HG02642 (cell line): ENCODE data around the gene KRT77.
"Not testable (repeated sequence)": the region's sequence is repeated elsewhere in the genome, so short reads cannot be mapped to it uniquely, and the experiment has no call there.

Experiments used
- ATAC-seq: cut with Tn5 transposase; IDR thresholded peaks from one replicate; pipeline ENCODE4 v1.9.1; 2021; ENCODE audit warnings: mild to moderate bottlenecking; ENCODE audit not compliant: unreplicated experiment, poor library complexity

KRT77 gene

DNA sequence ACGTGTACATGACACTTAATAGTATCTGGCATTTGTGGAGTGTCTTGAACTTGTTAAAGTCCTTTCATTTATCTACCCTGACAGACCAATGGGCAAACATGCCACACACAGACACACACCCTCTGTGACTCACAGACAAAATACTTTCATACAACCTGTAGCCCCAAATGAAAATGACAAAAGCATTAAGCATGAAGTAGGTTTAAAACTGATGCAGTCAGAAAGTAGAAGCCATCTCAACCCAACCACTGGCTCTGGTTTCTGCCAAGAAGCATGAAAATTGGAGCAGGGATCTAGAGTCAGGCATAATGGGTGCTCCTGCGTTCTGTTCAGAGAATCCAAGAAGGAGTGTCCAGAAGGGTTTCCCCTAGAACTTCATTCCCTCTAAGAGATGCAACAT lies 23.1 kb upstream of the KRT77 start:
- ATAC-seq: no peak

DNA sequence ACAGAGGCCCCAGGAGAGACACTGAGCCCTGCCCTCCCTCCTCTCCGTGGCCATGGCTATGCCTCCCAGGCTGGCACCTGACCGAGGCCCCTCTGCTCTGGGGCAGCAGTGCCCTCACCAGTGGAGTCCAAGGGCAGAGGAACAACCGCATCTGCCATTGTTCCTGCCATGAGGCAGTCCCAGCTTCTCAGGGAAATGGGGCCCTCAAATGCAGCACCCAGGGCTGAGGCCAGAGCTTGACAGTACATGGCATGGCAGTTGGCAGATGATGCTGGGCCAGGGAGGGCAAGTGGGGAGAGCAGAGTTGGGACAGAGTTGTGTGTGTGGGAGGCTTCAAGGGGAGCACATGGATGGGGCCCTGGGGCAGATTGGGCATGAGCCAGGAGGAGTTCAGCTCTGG lies 21.1 kb upstream of the KRT77 start:
- ATAC-seq: no peak

DNA sequence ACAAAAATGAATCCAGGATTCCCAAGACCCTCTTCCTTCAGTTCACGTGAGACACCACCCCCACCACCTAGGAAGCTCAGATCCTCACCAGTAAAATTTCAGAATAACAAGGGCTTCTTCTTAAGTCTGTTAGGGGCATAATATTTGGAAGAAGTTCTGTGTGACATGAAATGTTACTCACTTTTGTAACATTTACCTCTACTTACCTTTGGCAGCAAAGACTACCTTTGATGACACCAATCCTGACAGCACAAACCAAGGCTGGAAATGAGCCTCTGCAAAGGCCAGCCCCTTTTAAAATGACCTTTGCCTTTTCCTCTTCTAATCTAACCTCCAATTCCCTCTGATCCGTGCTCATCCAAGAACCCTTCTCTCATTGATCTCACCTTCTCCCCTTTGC lies 19.4 kb upstream of the KRT77 start:
- ATAC-seq: no peak

DNA sequence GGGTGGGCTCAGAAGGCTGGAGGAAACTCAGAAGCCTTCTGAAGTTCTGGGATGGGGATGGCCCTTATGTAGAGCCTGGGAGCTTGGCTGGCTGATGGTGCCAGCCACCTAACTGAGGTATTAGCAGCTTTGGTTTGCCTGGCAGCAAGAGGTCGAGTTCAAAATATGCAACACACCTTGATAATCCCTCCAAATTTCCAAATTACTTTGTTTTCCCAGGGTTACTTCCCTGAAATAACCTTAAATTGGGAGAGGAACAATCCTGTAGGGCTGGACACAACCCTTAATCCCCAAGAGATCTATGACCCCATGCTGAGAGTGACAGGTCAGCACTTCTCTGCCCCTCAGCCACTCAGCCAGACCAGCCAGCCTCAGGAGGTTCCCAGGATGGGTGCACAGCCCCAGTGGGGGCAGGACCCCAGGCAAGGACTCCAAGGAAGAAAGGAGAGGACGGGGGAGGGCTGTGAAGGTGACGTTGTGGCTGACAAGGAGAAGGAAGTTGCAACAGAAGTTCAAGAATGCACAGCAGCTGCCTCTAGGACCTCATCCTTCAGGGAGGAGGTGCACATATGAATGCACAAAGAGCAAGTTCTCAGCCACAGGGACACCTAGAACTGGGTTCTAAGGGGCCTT lies 18.6 kb upstream of the KRT77 start:
- ATAC-seq: no peak

DNA sequence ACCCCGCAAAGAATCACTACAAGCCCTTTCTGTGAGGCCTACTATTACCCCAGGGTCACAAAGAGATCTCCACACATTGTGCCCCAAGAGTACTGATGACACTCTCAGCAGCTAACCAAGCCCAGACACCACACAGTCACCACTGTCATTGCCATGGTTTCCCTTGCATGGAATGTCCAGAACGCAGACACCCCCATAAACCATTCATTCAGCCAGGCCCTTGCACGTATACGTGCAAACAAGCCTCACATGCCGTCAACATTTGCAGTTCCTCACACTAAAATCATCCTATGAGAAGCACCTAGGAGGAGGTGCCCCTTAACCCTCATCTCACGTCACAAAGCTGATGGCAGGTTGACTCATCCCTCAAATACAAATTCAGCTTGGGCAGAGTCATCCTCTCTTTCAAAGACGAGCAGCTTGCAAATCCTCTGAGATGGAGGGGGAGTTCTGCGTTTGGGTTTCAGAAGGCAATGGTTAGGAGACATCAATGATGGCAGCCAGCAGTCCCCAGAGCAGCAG lies 17.1 kb upstream of the KRT77 start:
- no peak for ATAC-seq

DNA sequence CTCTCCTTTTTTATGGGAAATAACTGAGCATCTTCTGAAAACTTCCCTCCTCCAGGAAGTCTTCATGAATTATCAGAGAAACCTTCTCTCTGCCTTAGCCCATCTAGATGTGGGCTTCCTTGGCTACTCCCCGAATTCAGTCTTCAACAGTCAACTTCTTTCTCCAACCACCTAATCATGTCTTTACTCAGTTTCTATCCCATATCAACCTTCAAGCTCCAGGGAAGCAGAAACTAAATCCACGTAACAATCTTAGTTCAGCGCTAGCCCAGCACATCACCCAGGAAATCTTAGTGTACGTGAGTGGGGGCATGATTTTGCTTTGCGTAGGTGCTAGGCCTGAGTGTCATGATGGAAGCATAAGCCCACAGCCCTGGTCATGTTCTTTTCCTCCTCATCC lies 12.7 kb upstream of the KRT77 start:
- ATAC-seq: no peak

DNA sequence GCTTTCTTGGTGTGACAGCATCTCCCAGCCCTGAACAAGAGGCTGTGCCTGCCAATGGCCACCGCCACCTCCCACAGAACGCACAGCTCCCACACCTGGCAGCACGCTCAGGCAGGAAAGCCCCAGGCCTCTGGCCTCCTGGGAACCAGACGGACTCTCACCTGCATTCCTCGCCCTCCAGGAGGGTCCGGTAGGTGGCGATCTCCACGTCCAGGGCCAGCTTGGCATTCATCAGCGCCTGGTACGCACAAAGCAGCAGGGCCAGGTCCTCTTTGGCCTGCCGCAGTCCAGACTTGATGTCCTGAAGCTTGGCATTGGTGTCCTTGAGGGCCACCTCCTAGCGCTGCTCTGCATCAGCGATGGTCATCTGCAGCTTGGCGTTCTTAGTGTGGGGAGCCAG lies 12.1 kb upstream of the KRT77 start:
- no peak for ATAC-seq

DNA sequence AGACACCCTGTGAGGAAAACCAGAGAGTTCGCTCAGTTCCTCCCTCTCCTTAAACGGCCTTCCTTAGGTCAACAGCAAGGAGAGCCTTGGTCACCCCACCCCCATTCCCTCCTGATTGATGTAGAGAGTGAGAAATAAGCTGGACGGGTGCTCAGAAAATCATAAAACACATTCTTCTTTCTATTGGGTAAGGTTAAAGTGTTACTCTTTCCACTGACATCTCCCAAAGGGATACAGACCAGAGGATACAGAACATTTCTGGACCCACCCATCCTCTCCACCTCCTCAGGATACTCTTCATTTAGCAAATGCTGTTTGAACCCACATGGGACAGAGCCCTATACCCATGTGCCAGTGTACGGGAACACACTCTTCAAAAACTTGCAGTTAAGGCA lies 11.6 kb upstream of the KRT77 start:
- ATAC-seq: no peak

DNA sequence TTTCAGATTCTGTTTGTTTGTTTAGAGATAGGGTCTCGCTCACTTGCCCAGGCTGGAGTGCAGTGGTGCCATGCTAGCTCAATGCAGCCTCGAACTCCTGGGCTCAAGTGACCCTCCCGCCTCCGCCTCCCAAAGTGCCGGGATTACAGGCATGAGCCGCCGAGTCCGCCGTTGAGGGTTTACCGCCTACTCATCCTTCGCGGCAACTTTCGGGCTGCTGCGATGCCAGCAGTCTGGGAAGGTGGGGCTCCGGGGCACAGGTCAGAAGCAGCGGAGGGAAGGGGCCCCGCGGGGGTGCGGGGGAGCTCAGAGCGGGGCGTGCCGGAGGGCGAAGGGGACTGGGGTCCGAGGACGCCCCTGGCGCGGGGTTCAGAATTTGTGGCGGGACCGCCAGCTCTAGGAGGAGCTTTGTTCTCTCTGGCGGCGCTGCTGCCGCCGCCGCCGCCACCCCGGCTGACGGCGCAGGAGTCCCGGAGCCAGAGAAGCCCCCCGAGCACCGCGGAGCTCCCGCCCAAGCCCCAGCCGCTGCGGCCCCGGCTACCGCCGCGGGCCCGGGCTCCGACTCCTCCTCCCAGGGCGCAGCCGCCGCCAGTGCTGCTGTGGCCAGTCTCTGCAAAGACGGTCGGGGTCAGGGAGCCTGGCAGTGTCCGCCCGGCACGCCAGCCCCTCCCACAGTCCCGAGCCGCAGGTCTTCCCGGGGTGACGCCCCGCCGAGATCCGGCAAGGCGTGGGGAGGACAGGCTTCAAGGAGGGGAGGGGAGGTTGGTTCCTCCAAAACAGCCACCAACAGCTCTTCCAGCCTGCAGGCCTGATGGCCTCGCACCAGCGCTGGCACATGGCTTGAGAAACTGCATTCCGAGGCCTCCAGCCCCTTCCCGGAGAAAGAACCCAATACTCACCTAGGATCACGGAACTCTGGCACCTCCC lies 10.9 kb upstream of the KRT77 start:
- no peak for ATAC-seq

DNA sequence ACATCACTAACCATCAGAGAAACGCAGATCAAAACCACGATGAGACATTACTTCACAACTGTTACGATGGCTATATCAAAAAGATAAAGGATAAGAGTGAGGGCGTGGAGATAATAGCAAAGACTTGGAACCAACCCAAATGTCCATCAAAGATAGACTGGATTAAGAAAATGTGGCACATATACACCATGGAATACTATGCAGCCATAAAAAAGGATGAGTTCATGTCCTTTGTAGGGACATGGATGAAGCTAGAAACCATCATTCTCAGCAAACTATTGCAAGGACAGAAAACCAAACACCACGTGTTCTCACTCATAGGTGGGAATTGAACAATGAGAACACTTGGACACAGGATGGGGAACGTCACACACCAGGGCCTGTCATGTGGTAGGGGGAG lies 8.8 kb upstream of the KRT77 start:
- not testable (repeated sequence) for ATAC-seq

DNA sequence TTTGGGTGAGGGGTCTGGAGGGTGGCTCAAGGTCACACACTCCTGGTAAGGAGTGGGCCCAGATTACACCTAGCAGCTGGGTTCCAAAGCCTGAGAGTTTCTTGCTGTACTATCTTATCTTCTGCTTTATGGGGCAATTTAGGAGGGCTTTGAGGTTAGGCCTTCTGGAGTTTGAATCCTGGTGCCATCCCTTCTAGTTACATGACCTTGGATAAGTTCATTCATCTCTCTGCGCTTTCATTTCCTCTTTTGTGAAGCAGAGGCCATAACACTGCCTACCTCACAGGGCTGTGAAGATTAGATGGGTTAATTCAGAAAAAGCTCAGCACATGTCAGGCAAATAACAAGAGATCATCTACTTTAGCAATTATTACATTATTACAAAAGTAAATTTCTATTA lies 7.4 kb upstream of the KRT77 start:
- no peak for ATAC-seq

DNA sequence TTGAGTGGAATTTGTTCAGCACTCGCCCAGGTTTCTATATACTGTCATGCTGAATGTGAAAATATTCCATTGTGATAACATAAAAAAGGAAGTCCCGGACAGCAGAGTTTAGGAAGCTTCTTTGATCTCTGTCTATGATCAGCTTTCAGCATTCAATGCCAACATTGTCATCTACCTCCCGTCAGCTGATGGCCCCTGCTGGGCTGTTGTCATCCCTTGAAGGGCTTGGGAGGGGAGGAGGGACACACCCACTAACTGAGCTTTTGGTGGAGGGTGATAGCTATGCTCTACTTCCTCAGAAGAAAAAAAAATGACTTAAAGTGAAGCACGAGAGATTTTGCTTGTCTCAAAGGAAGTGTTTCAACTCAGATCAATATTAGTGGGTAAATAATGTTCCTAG lies 4.7 kb upstream of the KRT77 start:
- no peak for ATAC-seq

DNA sequence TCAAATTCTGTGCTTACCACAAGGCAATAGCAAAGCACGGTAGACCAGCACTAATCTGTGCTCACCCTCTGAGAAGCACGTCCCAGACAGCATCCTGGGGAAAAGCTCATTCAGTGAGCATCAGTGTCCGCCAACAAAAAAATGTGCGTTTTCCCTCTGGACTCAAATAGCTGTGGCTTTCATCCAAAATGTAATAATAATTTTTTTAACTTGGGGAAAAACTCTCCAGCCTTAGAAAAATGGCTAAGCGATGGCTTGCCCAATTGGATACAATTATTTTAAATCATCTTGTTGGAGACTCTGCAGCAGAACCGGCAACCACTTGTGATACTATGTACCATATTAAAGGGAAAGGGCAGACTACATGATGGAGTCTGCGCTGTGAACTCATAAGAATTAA lies 1.1 kb upstream of the KRT77 start:
- no peak for ATAC-seq

DNA sequence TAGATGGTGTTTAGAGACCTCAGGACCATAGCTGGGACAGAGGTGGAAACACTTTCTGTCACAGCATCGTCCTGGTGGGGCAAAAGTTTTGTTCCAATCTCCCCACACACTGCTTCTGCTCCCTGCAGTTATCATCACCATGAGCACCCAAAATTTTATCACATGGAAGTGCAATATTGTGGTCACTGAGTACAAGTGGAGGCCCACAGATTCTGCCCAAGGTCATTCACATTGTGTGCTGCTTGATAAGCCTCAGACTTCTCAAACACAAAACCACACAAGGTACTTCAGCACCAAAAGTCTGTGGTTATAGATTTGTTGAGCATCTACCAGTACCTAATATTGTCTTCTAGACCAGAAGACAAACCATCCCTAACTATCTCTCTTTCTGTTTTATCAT lies 554 bp upstream of the KRT77 start:
- no peak for ATAC-seq

DNA sequence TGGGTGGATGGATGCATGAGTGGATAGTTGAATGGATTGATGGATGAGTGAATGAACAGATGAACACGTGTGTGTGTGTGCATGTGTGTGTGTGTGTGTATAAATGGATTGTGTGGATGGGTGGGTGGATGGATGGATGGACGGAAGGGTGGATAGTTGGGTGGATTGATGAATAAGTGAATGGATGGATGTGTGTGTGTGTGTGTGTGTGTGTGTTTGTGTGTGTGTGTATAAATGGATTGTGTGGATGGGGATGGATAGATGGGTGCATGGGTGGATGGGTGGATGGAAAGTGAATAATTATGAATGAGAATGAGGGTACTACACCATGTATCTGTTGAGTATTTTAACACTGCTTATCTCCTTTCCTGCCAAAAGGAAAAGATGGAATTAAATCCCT lies 986 bp downstream of the KRT77 start:
- no peak for ATAC-seq

DNA sequence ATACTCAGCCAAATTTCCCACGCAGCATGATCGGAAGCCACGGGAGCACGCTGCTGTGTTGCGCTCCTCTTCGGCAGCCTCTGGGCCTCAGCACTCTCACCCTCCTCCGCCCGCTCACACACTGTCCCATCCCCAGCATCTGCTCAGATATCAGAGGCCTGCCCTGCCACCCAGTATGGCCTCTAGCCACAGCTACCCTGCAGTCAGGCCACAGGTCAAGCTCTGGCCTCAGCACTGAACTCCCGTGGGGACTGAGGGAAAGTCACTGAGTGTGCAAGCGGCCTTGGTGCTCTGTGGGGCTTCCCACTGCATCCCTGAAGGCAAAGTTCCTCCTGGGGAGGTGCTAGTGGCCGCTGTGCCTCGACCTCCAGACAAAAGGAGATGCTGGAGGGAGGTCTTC lies 2.0 kb downstream of the KRT77 start:
- ATAC-seq: no peak

DNA sequence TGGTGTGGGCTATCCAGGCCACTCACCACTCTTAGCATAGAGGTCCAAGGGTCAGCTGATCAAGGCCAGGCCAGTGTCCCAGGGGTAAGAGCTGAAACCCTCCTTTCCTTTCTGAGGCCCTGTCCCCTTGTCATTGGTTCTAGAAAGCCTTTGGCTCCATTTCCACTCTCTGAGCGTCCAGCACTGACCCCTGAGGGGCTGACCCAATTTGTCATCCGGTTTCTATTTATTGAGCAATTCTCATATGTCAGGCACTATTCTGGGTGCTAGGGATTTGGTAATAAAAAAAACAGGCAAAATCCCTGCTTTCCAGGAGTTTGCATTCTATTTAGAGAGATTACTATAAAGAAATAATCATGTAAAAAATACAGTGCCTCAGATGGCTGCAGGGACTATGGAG lies 3.4 kb downstream of the KRT77 start:
- no peak for ATAC-seq

DNA sequence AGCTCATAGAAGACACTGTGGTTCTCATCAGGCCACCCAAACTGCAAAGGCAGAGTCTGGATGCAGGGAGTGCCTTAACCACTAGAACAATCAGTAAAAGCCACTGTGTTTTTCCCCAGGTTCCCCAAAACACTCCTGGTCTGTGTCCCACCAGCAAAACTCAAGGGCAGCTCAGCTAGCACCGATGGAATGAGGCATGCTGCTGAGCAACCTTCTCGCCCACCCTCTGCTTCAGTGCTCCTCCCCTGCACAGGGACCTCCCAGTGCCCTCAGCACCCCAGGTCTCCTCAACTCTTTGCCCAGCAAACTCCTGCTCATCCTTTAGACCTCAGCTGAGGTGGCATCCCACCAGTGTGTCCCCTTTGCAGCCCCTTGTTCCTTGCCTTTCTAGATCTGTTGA lies 4.0 kb downstream of the KRT77 start:
- ATAC-seq: no peak

DNA sequence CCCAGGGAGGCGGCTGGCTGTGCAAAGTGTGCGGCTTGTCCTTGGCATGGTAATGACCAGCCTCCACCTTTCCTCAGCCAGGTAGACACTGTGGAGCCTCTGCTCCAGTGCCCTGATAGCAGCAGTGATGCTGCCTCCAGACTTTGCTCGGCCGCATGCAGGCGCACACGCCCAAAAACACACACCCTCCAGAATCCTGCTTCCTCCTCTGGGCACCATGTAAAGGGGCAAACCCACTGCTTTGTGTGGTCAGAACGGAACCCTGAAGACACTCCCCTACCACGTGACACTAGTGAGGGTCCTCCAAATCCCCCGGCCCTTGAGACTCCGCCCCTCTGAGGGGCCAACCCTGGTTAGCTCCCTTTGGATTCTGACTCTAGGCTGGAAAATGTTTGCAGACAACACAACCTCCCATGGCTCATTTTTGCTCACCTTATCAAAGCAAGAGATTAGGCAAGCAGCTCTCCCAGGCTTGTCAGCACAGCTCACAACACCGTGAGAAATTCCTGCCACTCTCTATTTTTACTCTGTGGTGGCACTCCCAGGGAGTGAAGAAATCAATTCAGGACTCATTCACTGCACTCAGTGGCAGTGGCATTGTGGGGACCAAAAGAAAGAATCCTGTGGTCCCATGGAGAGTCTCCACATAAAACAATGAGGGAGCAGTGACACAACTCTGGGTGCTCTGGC lies 4.5 kb downstream of the KRT77 start:
- ATAC-seq: no peak

DNA sequence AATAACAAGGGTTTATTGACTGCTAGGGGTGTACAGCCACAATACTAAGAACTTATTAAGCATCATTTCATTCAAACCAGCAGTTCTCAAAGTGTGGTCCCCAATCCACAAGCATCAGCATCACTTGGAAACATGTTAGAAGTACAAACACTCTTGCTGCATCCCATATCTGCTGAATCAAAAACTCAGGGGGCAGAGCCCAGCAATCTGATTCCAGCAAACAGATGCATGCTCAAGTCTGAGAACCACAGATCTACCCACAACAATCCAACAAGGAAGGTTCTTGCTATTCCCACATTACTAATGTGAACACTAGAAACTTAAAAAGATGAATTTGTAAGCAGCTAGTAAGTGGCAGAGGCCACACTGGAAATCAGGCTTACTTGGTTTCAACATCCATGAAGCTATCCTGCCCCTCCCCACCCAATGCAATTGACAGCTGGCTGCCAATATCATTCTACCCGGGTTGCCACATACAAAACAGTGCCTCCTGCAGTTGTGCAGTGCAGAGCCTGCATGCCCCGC lies 6.2 kb downstream of the KRT77 start:
- no peak for ATAC-seq

DNA sequence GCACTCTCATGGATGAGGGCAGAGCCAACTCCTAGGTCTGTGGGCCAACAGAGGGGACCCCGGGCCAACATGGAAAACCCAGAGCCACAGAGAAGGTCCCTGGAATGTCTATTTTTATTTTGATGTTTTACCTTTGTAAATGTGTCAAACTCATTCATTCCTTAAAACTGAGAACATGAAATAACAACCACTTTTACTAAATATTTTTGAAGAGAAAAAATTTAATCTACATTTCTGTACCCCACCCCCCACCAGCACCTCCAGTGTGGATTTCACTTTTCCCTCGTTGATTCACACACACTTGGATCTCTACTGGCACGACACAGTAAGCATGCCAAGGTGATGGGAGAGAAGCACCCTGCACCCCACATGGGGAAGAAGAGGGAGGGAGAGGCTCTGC lies 6.7 kb downstream of the KRT77 start:
- no peak for ATAC-seq
